ENCODE results near the gene CCSER2. TPM values are rescaled to one million over a fixed set of nuclear protein-coding genes. Genes with fewer than 3 reads are reported as not detected.

Gene CCSER2
- total RNA-seq, 5 donors from 2014 or later (not counting 1 experiment from before 2014, with no cell fraction given) = 109 to 137 (median 115) TPM

- no peak overlapping the region for H3K27ac Mint-ChIP-seq
- no peak for DNase-seq
- H3K27me3 Mint-ChIP-seq = no peaks in the 10 kb centered on the region
- WGBS (ENCODE audit: insufficient coverage) = no CpG with 5 or more reads among the region's 1 CpG
- no peaks in the 10 kb centered on the region for H3K9me3 Mint-ChIP-seq
- ChIA-PET CTCF (no interaction called here), POLR2A (no interaction called here)
- H3K4me1 Mint-ChIP-seq = peaks cover 10 to 18% (median 14%) of the 10 kb centered on the region in 3 donors
- Histone ChIP-seq H3K4me1 (ENCODE audit: control insufficient read depth in 1 of 2, extremely low read depth in 1 of 2, insufficient read depth in 2 of 2, low read length in 2 of 2) (no peaks in the 10 kb centered on the region), H3K9me3 (no peaks in the 10 kb centered on the region), H3K4me3 (ENCODE audit: control insufficient read depth in 1 of 2, extremely low read depth in 1 of 2, low read length in 1 of 2) (no peak overlapping the region), H3K27ac (ENCODE audit: low read length) (no peak overlapping the region), H3K27me3 (replicated peaks in 1 of 2; ENCODE audit: control insufficient read depth in 2 of 2, extremely low read depth in 1 of 2, insufficient read depth in 2 of 2, low read length in 1 of 2) (no peaks in the 10 kb centered on the region), H3K36me3 (ENCODE audit: control insufficient read depth in 2 of 2, extremely low read depth in 1 of 2, insufficient read depth in 1 of 2, low read length in 1 of 2) (peaks cover 0 to 35% of the 10 kb centered on the region in 2 donors)
- H3K36me3 Mint-ChIP-seq = peaks cover 46% of the 10 kb centered on the region
- H3K4me3 Mint-ChIP-seq = no peak overlapping the region
- no peak for ATAC-seq (replicated peaks in 1 of 4)
Measured at GRCh38 chr10:84469470-84469869, 141.1 kb downstream of the CCSER2 start.

GRCh38 chr10:84473136-84473535 is 144.7 kb downstream of the CCSER2 start:
- Mint-ChIP-seq H3K27ac (no peak overlapping the region), H3K9me3 (no peaks in the 10 kb centered on the region), H3K36me3 (peaks cover 37% of the 10 kb centered on the region), H3K4me1 (peaks cover 0 to 10% (median 8%) of the 10 kb centered on the region in 3 donors), H3K27me3 (no peaks in the 10 kb centered on the region), H3K4me3 (no peak overlapping the region)
- no peak for DNase-seq
- no peak overlapping the region for H3K4me3 ChIP-seq (ENCODE audit: control insufficient read depth in 1 of 2, extremely low read depth in 1 of 2, low read length in 1 of 2)
- no peaks in the 10 kb centered on the region for H3K9me3 ChIP-seq
- POLR2A ChIA-PET = no interaction called here
- H3K27ac ChIP-seq (ENCODE audit: low read length) = no peak overlapping the region
- ATAC-seq (replicated peaks in 1 of 4) = no peak
- CTCF ChIA-PET = interaction anchor here in 1 of 2 donors (0.6 kb wide), 1 partner anchor 38 kb away, joined by 3 read pairs; no protein-coding TSS in a partner anchor
- H3K4me1 ChIP-seq (ENCODE audit: control insufficient read depth in 1 of 2, extremely low read depth in 1 of 2, insufficient read depth in 2 of 2, low read length in 2 of 2) = no peaks in the 10 kb centered on the region
- peaks cover 0 to 27% of the 10 kb centered on the region in 2 donors for H3K36me3 ChIP-seq (ENCODE audit: control insufficient read depth in 2 of 2, extremely low read depth in 1 of 2, insufficient read depth in 1 of 2, low read length in 1 of 2)
- WGBS (ENCODE audit: insufficient coverage) = no CpG with 5 or more reads among the region's 3 CpGs
- no peaks in the 10 kb centered on the region for H3K27me3 ChIP-seq (replicated peaks in 1 of 2; ENCODE audit: control insufficient read depth in 2 of 2, extremely low read depth in 1 of 2, insufficient read depth in 2 of 2, low read length in 1 of 2)

- no peak for ATAC-seq (replicated peaks in 1 of 4)
- Mint-ChIP-seq H3K36me3 (peaks cover 38% of the 10 kb centered on the region), H3K27me3 (no peaks in the 10 kb centered on the region), H3K9me3 (no peaks in the 10 kb centered on the region), H3K4me3 (no peak overlapping the region), H3K27ac (no peak overlapping the region), H3K4me1 (peaks cover 0 to 12% (median 11%) of the 10 kb centered on the region in 3 donors)
- no peaks in the 10 kb centered on the region for H3K4me1 ChIP-seq (ENCODE audit: control insufficient read depth in 1 of 2, extremely low read depth in 1 of 2, insufficient read depth in 2 of 2, low read length in 2 of 2)
- H3K9me3 ChIP-seq = no peaks in the 10 kb centered on the region
- ChIA-PET POLR2A (no interaction called here), CTCF (no interaction called here)
- no peak overlapping the region for H3K27ac ChIP-seq (ENCODE audit: low read length)
- WGBS (ENCODE audit: insufficient coverage) = no CpG with 5 or more reads among the region's 3 CpGs
- H3K27me3 ChIP-seq (replicated peaks in 1 of 2; ENCODE audit: control insufficient read depth in 2 of 2, extremely low read depth in 1 of 2, insufficient read depth in 2 of 2, low read length in 1 of 2) = no peaks in the 10 kb centered on the region
- H3K4me3 ChIP-seq (ENCODE audit: control insufficient read depth in 1 of 2, extremely low read depth in 1 of 2, low read length in 1 of 2) = no peak overlapping the region
- no peak for DNase-seq
- H3K36me3 ChIP-seq (ENCODE audit: control insufficient read depth in 2 of 2, extremely low read depth in 1 of 2, insufficient read depth in 1 of 2, low read length in 1 of 2) = peaks cover 0 to 34% of the 10 kb centered on the region in 2 donors
Measured at GRCh38 chr10:84477398-84478128, 149.2 kb downstream of the CCSER2 start.

GRCh38 chr10:84478151-84478550 is 149.8 kb downstream of the CCSER2 start:
- H3K4me1 ChIP-seq (ENCODE audit: control insufficient read depth in 1 of 2, extremely low read depth in 1 of 2, insufficient read depth in 2 of 2, low read length in 2 of 2) = no peaks in the 10 kb centered on the region
- no peaks in the 10 kb centered on the region for H3K27me3 ChIP-seq (replicated peaks in 1 of 2; ENCODE audit: control insufficient read depth in 2 of 2, extremely low read depth in 1 of 2, insufficient read depth in 2 of 2, low read length in 1 of 2)
- ATAC-seq (replicated peaks in 1 of 4) (no peak), DNase-seq (no peak)
- no peaks in the 10 kb centered on the region for H3K27me3 Mint-ChIP-seq
- H3K36me3 ChIP-seq (ENCODE audit: control insufficient read depth in 2 of 2, extremely low read depth in 1 of 2, insufficient read depth in 1 of 2, low read length in 1 of 2) = peaks cover 0 to 34% of the 10 kb centered on the region in 2 donors
- ChIA-PET POLR2A (no interaction called here), CTCF (no interaction called here)
- H3K4me3 ChIP-seq (ENCODE audit: control insufficient read depth in 1 of 2, extremely low read depth in 1 of 2, low read length in 1 of 2) = no peak overlapping the region
- H3K27ac ChIP-seq (ENCODE audit: low read length) = no peak overlapping the region
- no peaks in the 10 kb centered on the region for H3K9me3 ChIP-seq
- peaks cover 41% of the 10 kb centered on the region for H3K36me3 Mint-ChIP-seq
- no peaks in the 10 kb centered on the region for H3K9me3 Mint-ChIP-seq
- H3K4me3 Mint-ChIP-seq = no peak overlapping the region
- H3K4me1 Mint-ChIP-seq = peaks cover 0 to 12% (median 11%) of the 10 kb centered on the region in 3 donors
- H3K27ac Mint-ChIP-seq = no peak overlapping the region

GRCh38 chr10:84478679-84479078 is 150.3 kb downstream of the CCSER2 start:
- H3K27ac ChIP-seq (ENCODE audit: low read length) = no peak overlapping the region
- H3K27me3 ChIP-seq (replicated peaks in 1 of 2; ENCODE audit: control insufficient read depth in 2 of 2, extremely low read depth in 1 of 2, insufficient read depth in 2 of 2, low read length in 1 of 2) = no peaks in the 10 kb centered on the region
- Mint-ChIP-seq H3K4me1 (peaks cover 0 to 12% (median 11%) of the 10 kb centered on the region in 3 donors), H3K27ac (no peak overlapping the region), H3K4me3 (no peak overlapping the region), H3K27me3 (no peaks in the 10 kb centered on the region), H3K36me3 (peaks cover 41% of the 10 kb centered on the region), H3K9me3 (no peaks in the 10 kb centered on the region)
- no CpG with 5 or more reads among the region's 1 CpG for WGBS (ENCODE audit: insufficient coverage)
- DNase-seq (no peak), ATAC-seq (replicated peaks in 1 of 4) (no peak)
- no peak overlapping the region for H3K4me3 ChIP-seq (ENCODE audit: control insufficient read depth in 1 of 2, extremely low read depth in 1 of 2, low read length in 1 of 2)
- H3K9me3 ChIP-seq = no peaks in the 10 kb centered on the region
- peaks cover 0 to 34% of the 10 kb centered on the region in 2 donors for H3K36me3 ChIP-seq (ENCODE audit: control insufficient read depth in 2 of 2, extremely low read depth in 1 of 2, insufficient read depth in 1 of 2, low read length in 1 of 2)
- ChIA-PET POLR2A (no interaction called here), CTCF (no interaction called here)
- H3K4me1 ChIP-seq (ENCODE audit: control insufficient read depth in 1 of 2, extremely low read depth in 1 of 2, insufficient read depth in 2 of 2, low read length in 2 of 2) = no peaks in the 10 kb centered on the region

- Histone ChIP-seq H3K27me3 (replicated peaks in 1 of 2; ENCODE audit: control insufficient read depth in 2 of 2, extremely low read depth in 1 of 2, insufficient read depth in 2 of 2, low read length in 1 of 2) (no peaks in the 10 kb centered on the region), H3K4me3 (ENCODE audit: control insufficient read depth in 1 of 2, extremely low read depth in 1 of 2, low read length in 1 of 2) (no peak overlapping the region), H3K4me1 (ENCODE audit: control insufficient read depth in 1 of 2, extremely low read depth in 1 of 2, insufficient read depth in 2 of 2, low read length in 2 of 2) (no peaks in the 10 kb centered on the region), H3K9me3 (no peaks in the 10 kb centered on the region), H3K27ac (ENCODE audit: low read length) (no peak overlapping the region), H3K36me3 (ENCODE audit: control insufficient read depth in 2 of 2, extremely low read depth in 1 of 2, insufficient read depth in 1 of 2, low read length in 1 of 2) (peaks cover 0 to 18% of the 10 kb centered on the region in 2 donors)
- DNase-seq (no peak), ATAC-seq (replicated peaks in 1 of 4) (no peak)
- ChIA-PET CTCF (interaction anchor here in 1 of 2 donors (0.5 kb wide), 1 partner anchor 221 kb away, joined by 3 read pairs; no protein-coding TSS in a partner anchor), POLR2A (no interaction called here)
- Mint-ChIP-seq H3K4me1 (peaks cover 18 to 27% (median 18%) of the 10 kb centered on the region in 3 donors), H3K9me3 (no peaks in the 10 kb centered on the region), H3K27me3 (no peaks in the 10 kb centered on the region), H3K36me3 (peaks cover 65% of the 10 kb centered on the region), H3K4me3 (no peak overlapping the region), H3K27ac (no peak overlapping the region)
- WGBS (ENCODE audit: insufficient coverage) = no CpG with 5 or more reads among the region's 2 CpGs
Measured at GRCh38 chr10:84484541-84484940, 156.2 kb downstream of the CCSER2 start.

All from T-cell (primary cell).